WERI-Rb-1 (cell line): ENCODE data around the gene AMBRA1.

Source experiments
- DNase-seq: peaks from one replicate; pipeline ENCODE4 v3.0.0-alpha.2; 2020
- H3K27ac ChIP-seq: fragments of 250-450 bp; sonication (Bioruptor Pico); 2 replicates; pipeline ENCODE4 v1.5.1; 2020; ENCODE audit warnings: mild to moderate bottlenecking, moderate library complexity
- H3K27me3 ChIP-seq: fragments of 250-450 bp; sonication (Bioruptor Pico); 2 replicates; pipeline ENCODE4 v1.5.1; 2021; ENCODE audit warnings: mild to moderate bottlenecking, low read depth, moderate library complexity; ENCODE audit not compliant: insufficient read depth, severe bottlenecking
- H3K36me3 ChIP-seq: fragments of 250-450 bp; sonication (Bioruptor Pico); 2 replicates; pipeline ENCODE4 v1.5.1; 2020; ENCODE audit warnings: mild to moderate bottlenecking, moderate library complexity
- H3K4me3 ChIP-seq: 2 replicates; pipeline ENCODE4 v1.5.1; 2011; ENCODE audit warnings: low read depth, mild to moderate bottlenecking, control low read depth, low read length
- H3K9me3 ChIP-seq: fragments of 250-450 bp; sonication (Bioruptor Pico); 2 replicates; pipeline ENCODE4 v1.5.1; 2021; ENCODE audit warnings: mild to moderate bottlenecking, moderate library complexity; ENCODE audit not compliant: severe bottlenecking
- CTCF ChIP-seq: IDR thresholded peaks from 2 replicates; pipeline ENCODE4 v1.5.1; 2011; ENCODE audit warnings: low read depth, mild to moderate bottlenecking, control low read depth, inconsistent platforms, low read length

AMBRA1 gene

DNA sequence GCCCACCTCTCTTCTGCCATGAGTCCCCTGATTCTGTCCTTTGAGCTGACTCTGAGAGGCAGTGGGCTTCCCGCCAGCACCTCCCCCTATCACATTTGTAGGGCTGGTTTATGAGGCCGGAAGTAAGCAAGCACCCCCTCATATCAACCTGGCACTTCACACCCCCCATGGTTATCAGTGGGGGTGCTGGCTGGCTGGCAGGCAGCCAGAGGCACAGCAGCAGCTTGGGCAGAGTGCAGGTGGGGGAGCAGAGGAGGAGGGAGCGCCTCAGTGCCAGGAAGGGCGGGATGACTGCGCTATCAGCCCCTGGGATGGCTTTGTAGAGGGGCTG lies 179.4 kb downstream of the AMBRA1 start:
- Histone ChIP-seq H3K27me3 (no peaks in the 10 kb centered on the region), H3K9me3 (no peaks in the 10 kb centered on the region), H3K4me3 (no peak overlapping the region), H3K27ac (no peak overlapping the region), H3K36me3 (peaks cover 63% of the 10 kb centered on the region)
- no peak for TF ChIP-seq CTCF
- no peak for DNase-seq

- H3K4me3 ChIP-seq = no peak overlapping the region
- no peaks in the 10 kb centered on the region for H3K27me3 ChIP-seq
- no peak for DNase-seq
- no peaks in the 10 kb centered on the region for H3K9me3 ChIP-seq
- peaks cover 67% of the 10 kb centered on the region for H3K36me3 ChIP-seq
- no peak overlapping the region for H3K27ac ChIP-seq
- TF ChIP-seq CTCF = no peak
These were observed 179.9 kb downstream of the AMBRA1 start for GRCh38 chr11:46413760-46414465.

- peaks cover 78% of the 10 kb centered on the region for H3K36me3 ChIP-seq
- H3K9me3 ChIP-seq = no peaks in the 10 kb centered on the region
- H3K27ac ChIP-seq = peak overlapping the region; percentile 59
- DNase-seq = peak; percentile 80
- TF ChIP-seq CTCF = peak; percentile 87
- no peak overlapping the region for H3K4me3 ChIP-seq
- H3K27me3 ChIP-seq = no peaks in the 10 kb centered on the region
These were observed 183.8 kb downstream of the AMBRA1 start for GRCh38 chr11:46410021-46410420.

DNA sequence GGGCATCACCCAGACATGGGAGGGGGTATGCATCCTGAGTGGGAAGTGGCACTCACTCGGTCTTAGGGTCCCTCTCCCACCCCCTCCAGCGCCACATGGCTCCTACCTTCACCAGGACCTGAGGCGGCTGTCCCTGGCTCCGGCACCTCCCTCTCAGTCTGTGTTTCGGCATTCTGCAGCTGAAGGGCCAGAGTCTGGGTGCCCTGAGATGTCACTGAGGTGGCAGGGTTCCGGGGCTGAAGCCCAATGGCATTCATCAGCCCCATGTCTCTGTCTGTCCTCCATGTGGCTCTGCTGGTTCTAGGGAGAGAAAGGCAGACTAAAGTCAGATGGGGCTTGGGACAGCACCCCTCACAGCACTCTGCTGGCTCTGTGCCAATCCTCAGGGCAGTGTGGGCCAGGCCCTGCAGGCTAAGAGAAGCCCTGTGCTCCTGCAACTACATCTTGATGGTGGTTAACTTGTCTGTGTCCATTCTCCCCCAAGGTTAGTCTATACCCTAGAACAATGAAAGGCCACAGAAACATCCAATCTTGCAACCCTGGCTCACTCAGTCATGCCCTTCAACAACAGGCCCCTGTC lies 185.3 kb downstream of the AMBRA1 start:
- no peak for TF ChIP-seq CTCF
- Histone ChIP-seq H3K27me3 (no peaks in the 10 kb centered on the region), H3K27ac (no peak overlapping the region), H3K4me3 (no peak overlapping the region), H3K9me3 (no peaks in the 10 kb centered on the region), H3K36me3 (peaks cover 76% of the 10 kb centered on the region)
- no peak for DNase-seq

DNA sequence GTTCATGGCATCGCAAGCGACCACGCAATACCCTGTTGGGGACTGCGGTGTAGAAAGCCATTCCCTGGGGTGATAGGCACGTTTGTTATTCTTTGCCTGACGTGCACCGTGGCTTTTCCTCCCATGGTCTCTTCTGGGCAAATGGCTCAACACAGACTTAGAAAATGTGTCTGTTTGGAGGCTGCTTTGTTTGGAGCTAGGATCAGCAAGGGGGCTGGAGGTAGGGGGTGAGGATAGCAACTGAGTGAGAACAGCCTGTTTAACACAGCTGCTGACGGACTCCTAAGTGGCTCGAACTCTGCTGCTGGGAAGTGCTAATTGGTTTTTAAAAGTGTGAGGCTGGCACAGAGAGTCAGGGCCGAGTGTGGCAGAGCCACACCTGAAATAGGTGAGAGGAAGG lies 186.2 kb downstream of the AMBRA1 start:
- no peak overlapping the region for H3K27ac ChIP-seq
- DNase-seq = no peak
- H3K9me3 ChIP-seq = no peaks in the 10 kb centered on the region
- TF ChIP-seq CTCF = no peak
- no peak overlapping the region for H3K4me3 ChIP-seq
- H3K36me3 ChIP-seq = peaks cover 75% of the 10 kb centered on the region
- H3K27me3 ChIP-seq = no peaks in the 10 kb centered on the region
